Hematopoietic multipotent progenitor cell treated with erythropoietin and hydrocortisone succinate and interleukin-3 and kit ligand, for 6 days (in vitro differentiated cells): ENCODE measurements around the gene ZNF385D.

Experiments used
- DNase-seq: peaks from one replicate; pipeline ENCODE4 v3.0.0-alpha.2; 2015

Gene ZNF385D

DNA sequence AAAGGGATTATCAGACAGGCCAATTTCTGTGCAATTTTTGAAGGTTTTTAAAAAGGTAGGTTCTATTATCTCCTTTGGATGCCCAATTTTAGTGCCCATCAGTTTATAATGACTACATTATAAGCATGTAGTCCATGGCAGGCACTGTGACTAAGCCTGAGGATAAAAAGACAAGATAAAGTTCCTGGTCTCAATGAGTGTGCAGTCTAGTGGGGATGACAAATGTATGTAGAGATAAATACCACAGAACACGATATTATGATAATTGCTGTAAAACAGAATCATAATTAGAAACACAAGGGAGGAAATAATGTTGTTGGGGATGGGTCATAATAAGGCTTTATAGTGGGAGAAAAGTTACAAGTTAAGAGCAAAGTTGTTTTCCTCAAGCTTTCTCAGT is 163.1 kb downstream of the ZNF385D start:
- DNase-seq: peak; percentile 20

DNA sequence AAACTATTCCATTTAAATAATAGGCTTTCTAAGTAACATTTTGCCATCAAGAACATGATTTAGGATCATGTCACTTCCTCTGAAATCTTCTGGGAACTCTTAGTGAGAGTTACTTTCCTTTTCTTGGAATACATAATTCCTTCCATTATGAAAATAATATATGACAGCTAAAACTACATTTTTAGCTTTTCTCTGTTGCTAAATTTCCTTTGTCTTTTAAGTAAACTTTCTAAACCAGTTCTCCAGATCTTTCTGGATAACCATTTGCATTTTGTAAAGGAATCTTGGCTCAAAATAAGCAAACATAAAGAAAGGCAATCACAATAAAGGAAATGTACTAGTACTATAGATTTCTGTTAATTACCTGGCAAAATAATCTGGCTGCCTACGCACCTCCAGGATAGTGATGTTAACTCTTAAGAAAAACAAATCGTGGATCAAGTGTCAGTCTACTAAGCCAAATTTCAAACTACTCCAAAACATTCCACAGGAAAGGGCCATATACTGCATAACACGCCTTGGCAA is 165.7 kb downstream of the ZNF385D start:
- no peak for DNase-seq

DNA sequence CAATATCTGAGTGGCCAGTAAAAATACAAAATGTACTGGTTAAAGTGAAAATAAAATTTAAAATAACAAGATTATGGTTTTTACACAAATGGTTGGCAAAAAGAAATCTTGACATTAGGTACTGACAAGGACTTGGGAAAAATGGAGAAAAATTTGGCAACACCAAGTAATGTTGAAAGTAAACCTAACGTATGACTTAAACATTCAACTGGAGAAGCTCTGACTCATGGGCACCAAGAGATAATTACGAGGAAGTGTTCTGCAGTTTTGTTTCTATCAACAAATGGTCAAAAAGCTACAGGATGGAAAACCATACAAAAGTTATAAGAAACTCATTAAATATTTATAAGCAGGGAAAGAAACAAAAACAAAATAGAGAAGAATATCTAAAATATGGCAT is 177.7 kb downstream of the ZNF385D start:
- no peak for DNase-seq

DNA sequence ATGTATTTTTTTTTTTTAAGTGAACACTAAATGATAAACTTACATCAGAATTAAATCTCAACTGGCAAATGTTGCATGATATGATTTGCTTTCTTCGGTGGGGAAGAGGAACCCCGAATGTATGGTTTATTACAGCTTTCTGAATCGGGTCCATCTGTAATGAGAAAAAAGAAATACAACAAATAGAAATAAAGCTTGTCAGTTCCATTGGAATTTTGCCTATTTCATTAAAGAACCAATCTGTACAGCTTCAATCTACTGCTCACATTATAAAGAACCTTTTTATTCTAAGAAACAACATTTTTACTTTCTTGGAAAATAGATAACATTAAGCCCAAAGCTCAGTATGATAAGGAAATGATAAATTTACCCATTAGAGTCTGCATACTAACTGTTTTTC is 186.5 kb downstream of the ZNF385D start:
- no peak for DNase-seq

DNA sequence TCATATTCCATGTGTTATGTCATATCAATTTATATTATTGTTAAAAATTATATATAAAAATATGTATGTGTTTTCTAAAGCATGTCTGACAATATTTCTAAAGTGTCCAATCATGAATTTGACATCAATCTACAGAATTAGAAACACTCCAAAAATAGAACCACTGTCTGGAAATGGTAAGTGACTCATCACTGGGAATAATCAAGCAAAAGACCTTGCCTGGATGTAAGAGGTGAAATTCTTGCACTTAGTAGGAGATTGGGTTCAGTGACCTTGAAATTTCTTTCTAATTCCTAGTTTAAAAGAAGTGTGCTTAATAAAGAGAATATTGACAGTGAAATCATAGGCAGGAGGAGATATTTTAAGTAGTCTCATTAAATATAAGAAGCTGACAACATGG is 188.8 kb downstream of the ZNF385D start:
- no peak for DNase-seq

DNA sequence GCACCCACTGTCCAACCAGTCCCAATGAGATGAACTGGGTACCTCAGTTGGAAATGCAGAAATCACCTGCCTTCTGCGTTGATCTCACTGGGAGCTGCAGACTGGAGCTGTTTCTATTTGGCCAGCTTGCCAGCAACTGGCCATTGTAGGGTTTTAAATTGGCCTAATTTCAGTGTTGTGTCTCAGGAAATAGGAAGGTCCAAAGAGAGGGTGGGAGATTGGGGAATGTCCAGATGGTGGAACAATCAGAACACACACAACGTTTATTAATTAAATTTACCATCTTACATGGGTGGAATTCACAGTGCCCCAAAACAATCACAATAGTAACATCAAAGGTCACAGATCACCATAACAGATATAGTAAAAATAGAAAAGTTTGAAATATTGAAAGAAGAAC is 189.5 kb downstream of the ZNF385D start:
- DNase-seq: no peak

DNA sequence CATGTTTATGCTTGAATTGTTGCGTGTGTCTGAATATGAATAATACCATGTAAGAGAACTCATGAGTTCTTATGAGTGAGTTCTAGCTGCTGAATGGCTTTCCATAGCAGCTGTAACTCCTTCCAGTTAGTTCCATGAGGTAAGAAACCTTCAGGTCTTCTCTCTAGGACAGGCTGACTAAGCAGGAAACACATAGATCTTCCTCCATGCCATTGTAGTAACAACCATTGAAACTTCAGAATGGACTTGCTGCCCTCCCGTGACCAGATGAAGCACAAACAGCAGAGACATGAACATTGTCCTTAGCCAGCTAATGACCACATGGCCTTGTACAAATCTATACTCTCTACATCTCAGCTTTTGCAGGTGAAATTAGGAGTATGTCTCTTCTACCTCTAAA is 200.0 kb downstream of the ZNF385D start:
- DNase-seq: peak; percentile 6

DNA sequence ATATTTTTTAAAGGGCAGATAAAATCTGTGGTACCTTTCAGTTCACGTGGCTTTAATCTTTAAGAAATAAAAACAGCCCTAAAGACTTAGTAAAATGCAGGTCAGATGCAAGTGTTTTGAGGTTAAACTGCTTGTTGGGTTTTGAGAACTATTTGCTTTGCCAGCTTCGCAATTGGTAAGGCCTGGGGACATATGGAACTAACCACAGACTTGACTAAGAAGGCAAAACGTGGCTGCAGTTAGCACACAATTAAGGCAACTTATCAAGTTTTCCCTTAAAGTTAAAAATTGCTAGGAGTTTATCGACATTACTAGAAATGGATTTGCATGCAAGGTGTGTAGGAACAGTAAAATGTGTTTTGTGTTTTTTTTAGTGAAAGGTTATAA is 206.9 kb downstream of the ZNF385D start:
- no peak for DNase-seq

DNA sequence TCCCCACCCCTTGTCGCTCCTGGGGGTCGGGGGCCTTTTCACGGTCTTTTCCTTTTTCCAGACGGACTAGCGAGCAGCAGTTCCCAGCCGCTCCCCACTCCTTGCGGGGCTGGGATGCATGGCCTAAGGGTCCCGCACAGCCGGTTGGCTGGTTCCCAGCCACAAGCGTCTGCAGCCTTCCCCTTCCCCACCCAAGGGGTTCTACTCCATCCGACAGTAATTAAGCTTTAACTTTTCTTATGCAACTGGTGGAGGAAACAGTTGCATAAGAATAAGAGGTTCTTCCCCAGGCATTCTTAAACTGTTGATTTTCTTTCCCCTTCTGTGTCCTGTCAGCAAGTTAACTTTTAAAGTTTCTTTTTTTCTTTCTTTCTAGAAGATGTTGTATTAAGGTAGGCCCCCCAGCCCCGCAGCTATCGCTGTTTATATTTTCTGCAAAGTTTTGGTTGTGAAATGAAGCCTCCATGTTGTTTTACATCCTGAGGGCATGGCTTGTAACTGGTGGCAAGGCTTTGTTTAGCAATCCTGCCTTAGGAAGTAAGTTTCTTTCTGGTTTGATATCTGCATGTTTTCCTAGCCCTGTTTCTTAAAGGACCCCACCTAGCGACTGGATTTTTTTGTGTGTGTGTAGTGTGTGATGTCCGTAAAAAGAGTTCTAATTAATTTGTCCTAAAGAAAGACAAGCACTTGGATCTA is 207.5 kb downstream of the ZNF385D start:
- DNase-seq: no peak

DNA sequence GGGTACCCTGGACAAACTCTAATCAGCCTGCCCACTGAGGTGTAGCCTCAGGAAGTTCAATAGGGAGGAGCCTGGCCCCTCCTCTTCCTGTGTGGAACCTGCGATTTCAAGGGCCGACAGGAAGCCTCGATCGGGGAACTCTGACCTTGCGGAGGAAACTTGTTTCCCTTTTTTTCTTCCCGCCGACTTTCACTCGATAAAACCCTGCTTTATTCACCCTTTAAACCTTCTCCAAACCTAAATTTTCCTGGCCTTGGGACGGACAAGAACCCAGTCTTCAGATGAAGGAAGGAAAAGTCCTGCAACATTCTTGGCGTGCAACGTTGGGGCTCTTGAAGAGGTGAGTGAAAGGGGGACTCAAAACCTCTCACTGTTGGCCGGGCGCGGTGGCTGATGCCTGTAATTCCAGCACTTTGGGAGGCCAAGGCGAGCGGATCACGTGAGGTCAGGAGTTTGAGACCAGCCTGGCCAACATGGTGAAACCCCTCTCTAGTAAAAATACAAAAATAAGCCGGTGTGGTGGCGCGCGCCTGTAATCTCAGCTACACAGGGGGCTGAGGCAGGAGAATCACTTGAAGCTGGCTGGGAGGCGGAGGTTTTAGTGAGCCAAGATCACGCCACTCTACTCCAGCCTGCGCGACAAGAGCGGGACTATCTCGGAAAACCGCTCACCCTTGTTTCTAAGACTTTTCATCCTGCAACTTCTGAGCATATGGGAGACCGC is 208.2 kb downstream of the ZNF385D start:
- no peak for DNase-seq

DNA sequence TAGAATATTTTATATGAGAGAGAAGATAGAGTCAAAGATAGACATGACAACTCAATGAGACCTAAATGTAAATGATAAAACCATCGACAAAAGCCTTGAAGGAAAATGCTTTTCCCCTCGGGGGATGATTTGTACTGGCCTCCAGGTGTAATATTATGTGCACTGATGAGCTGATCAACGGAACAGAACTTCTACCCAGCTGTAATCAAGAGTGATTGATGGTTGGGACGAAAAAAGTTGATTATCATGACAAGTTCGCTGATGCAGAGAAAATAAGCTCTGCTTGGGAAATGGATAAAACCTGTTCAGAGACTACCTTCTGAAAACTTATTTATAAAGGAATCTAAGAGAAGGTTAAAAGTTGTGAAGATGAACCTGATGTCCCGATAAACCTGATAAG is 210.7 kb downstream of the ZNF385D start:
- DNase-seq: no peak

DNA sequence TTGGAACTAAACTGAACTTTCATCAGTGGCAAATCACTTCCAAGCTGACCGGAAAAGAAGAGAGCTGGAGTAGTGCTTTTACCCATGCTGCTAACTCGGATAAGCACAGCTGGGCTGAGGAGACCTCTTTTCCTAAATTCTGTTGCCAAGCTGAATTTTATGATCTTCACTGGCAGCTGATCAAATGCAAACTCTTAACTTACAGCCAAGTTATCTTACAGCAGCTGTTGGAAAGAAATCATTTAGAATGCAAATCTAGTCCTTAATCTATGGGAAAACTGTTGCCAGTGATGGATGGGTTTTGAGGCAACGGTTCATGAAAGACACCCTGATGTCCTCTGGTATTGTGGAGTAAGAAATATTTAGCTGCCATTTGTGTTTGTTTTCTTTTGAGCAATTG is 216.5 kb downstream of the ZNF385D start:
- no peak for DNase-seq

DNA sequence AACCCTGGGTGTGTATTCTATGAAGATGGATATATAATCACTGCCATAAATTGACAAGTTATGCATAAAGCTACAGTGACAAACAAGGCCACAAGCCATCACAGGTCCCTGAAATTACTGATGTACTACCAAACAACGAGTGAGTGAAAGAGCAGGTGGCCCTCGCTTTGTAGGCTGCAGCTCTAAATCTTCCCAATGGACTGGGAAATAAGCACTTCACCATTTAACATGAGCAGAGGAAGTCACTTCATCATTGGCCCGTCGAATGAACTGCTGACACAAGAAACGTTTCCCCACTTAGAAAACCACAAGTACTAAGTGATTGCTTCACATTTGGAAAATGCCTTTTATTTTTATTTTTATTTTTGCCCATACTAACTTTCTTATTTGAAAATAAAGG is 218.0 kb downstream of the ZNF385D start:
- DNase-seq: peak; percentile 25

DNA sequence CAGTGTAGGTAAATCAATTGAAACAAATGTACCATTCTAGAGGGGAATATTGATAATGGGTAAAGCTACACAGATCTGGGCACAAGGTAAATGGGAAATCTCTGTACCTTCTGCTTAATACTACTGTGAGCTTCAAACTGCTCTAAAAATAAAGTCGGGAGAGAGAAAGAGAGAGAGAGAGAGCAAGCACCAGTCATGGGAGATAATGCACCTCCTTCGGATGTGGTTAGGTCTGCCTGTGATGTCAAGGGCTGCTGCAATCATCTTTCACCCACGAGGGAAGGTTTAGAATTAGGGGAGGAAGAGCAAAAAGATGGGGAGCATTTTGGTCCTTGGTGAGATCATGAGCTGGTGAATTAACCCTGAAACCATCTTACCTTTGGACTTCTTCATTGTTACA is 219.1 kb downstream of the ZNF385D start:
- no peak for DNase-seq

DNA sequence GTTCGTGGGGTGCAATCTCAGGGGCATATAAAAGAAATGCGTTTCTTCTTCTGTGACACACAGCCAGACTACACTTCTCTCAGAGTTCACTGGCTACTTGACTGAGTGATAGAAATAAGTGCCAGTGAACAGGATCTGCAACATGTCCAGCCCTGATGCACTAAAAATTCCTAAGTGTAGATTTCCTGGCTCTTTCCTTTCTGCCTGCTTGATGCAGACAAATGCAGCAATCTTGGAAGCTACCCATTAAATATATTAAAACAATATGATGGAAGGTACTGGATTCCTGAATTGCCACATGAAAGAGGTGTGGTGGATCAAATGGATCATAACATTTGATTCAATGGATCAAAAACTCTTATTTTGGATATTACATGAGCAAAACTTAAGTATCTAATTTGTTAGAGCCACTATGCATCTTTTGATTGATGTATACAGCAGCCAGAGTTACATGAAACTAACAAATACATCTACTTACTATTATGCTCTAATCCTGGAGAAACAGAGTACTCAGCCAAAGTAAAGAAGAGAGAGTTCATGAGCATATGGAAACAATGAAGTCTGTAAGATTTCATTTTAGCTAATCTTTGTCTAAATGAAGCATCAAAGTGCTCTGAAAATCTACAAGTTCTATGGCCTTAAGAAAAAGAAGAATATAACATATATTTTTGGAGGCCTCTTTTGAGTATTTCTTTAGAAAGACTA is 222.6 kb downstream of the ZNF385D start:
- DNase-seq: no peak

DNA sequence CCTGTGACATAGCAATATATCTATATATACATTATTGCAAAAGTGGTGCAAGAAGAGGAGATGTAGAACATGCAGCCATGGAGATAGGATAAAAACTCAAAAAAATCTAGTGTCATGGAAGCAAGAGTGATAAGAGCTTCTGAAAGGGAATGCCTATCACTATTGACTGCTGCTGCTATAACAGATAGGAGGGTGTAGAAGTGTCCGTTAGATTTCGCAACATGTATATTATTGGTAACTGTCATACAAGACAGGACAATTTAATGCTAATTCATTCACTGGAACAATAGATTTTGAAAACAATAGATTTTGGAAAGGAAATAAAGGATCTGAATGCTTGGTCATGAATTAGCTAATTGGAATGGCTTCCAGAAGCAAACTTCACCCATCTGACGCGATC is 224.5 kb downstream of the ZNF385D start:
- DNase-seq: peak; percentile 35

DNA sequence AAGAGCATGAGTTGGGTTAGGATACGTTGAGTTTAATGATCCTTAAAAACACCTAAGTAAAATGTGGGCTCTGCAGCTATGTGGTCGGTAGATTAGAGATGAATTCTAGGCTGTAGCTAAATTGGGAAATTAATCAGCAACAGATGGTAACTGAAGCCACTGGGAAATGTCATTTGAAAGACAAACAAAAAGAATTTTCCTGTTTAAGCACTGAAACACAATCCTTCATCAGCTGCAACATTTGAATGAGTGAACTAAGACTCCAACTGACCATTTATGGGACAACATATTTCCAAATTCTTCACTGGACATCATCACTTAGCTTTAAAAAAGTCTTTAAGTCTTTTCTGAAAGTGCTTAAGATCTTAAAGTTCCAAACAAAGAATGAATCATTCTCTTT is 226.9 kb downstream of the ZNF385D start:
- DNase-seq: no peak

DNA sequence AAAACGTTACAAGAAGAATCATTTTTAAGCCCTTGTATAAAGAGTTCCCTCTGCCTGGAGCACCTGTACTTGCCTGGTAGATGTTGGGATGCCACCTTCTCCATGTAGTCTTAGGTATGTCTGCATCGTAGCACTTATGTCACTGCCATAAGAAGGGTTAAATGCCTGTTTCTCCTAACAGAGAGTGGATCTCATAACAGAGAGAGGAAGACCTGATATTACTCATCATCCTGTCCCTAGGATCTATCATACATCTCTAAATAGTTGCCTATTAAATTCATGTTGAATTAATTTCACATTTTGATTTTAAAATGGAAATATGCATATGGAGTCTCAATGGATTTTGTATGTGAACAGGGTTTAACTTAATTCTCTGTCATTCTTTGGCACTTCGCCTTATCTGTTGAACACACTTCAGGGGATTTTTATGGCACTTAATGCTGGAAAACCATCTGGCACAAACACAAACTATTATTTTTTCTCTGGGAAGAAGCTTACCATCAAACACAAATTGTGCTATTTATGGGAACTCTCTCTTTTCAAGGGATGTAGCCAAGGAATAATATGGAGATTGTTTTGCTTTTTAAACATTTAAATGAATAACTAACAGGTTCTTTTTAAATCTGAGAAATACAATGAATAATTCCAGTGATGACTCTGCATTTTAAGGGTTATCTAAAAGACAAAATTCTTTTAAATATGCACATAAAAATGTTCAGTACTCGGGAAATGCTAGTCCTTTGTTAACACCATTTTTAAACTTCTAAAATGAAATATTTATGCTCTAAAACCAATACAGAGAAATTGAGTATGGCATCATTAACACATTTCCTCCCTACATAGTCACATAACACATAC is 230.7 kb downstream of the ZNF385D start:
- DNase-seq: no peak

DNA sequence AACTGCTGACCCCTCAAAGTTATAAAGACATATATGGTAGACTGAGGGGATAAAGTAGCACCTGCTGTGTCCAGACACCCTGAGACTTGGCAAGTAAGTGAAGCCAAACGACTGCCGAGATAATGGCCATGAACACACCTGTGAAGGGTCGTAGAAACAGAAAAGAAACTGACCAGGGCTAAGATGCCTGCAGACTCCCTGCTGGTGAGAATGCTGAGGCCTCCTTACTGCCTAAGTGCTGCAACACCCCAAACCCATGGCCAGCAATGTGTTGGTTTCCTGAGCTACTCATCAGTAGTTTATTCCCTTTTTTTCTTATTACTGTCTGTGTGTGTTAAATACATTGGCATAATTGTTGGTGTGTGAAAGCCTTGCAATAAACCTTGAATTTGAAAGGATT is 233.8 kb downstream of the ZNF385D start:
- no peak for DNase-seq

DNA sequence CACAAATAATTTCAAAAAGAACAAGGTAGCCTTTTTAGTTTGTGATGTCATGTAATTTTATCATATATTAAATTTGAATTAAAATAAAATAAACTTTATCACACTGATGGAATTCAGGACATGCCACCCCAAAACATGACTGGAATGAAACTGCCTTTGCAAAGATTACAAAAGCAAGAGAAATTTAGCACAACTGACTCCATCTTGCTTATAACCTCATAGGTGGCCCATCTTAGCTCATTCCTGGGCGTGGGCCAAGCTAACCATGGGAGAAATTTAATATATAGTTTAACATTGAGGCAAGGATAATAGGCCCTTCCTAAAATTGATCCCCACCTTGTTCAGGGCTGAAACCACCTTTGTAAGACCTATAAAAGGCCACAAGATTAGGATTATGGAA is 235.6 kb downstream of the ZNF385D start:
- DNase-seq: no peak

DNA sequence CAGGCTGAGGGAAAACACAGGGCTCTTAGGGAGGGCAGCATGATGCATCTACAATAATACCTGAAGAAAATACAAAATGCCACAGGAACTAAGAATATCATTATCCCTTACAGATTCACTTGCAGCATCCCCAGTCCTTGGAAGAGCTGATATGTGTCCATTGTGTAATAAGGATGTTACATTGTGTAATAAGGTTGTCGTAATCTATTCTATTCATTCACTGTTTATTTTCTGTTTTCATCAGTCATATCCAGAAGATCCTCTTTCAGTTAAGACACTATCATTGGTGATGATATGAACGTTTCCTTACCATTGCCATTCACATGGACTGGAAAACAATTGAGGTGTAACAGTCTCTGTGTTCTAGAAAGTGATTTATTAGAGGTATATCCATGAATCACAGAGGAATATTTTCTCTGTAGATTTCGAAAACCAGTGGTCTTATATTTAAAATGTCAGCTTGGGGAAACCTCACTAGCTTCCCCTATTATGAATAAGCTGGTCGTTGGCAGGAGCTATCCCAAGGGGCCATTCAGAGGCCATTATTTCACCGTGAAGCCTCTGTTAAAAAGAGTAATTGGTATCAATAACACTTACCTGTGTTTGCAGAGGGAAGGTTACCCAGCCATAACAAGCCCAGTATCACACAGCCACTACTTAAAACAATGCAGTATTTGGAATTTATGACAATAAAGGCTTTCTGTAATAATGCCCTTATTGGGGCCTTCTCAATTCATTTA is 241.1 kb downstream of the ZNF385D start:
- peak; percentile 21 for DNase-seq

DNA sequence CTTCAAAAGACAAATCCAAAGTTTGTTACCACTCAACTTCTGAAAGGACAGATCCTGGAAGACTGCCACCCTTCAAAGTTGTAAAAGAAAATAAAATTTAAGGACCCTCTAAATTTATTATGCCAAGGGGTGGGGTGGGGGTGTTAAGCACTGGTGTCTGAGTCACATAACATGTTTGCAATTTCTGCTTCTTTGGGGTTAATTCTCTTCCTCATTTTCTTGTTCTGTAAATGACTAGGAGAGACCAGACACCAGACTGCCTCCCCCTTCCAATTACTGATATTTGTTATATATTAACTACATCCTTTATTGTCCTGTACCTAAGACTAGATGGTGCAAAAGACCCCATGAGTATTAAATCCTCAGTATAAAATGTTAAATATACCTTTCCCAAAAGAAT is 242.8 kb downstream of the ZNF385D start:
- no peak for DNase-seq
